ENCODE results near the gene BBS4. TPM values are rescaled to one million over a fixed set of nuclear protein-coding genes. Genes with fewer than 3 reads are reported as not detected.

BBS4 gene
- total RNA-seq, 1 experiment from 2014 or later = 18.9 TPM

GRCh38 chr15:72676838-72677237 lies 9.2 kb upstream of the BBS4 start:
- intact Hi-C loops (cut with micrococcal nuclease) = no loop called here
- Mint-ChIP-seq H3K4me3 (ENCODE audit: unreplicated experiment) (no peak overlapping the region), H3K27me3 (ENCODE audit: insufficient read depth, unreplicated experiment) (peaks cover 51% of the 10 kb centered on the region), H3K27ac (ENCODE audit: low read depth, unreplicated experiment) (no peak overlapping the region), H3K36me3 (ENCODE audit: insufficient read depth, unreplicated experiment) (no peaks in the 10 kb centered on the region), H3K4me1 (ENCODE audit: insufficient read depth, unreplicated experiment) (no peaks in the 10 kb centered on the region), H3K9me3 (ENCODE audit: unreplicated experiment) (no peaks in the 10 kb centered on the region)
- BruUV-seq (replicated peaks) = no TSS peak
- TF ChIP-seq CTCF (IDR thresholded peaks at IDR 0.05; ENCODE audit: unreplicated experiment) = no peak
- CTCF ChIA-PET = interaction anchor here (0.7 kb wide), 1 partner anchor 26 kb away, joined by 3 read pairs; no protein-coding TSS in a partner anchor
- POLR2A ChIA-PET = no interaction called here
- DNase-seq (ENCODE audit: unreplicated experiment) = no peak

GRCh38 chr15:72680931-72681330 lies 5.1 kb upstream of the BBS4 start:
- no TSS peak for BruUV-seq (replicated peaks)
- Mint-ChIP-seq H3K9me3 (ENCODE audit: unreplicated experiment) (no peaks in the 10 kb centered on the region), H3K27ac (ENCODE audit: low read depth, unreplicated experiment) (no peak overlapping the region), H3K4me1 (ENCODE audit: insufficient read depth, unreplicated experiment) (no peaks in the 10 kb centered on the region), H3K27me3 (ENCODE audit: insufficient read depth, unreplicated experiment) (peaks cover 39% of the 10 kb centered on the region), H3K4me3 (ENCODE audit: unreplicated experiment) (no peak overlapping the region), H3K36me3 (ENCODE audit: insufficient read depth, unreplicated experiment) (no peaks in the 10 kb centered on the region)
- ChIA-PET POLR2A (no interaction called here), CTCF (interaction anchor here (0.6 to 0.8 kb wide), 4 partner anchors 8 to 83 kb away, joined by 3 to 4 read pairs (median 4); no protein-coding TSS in a partner anchor)
- DNase-seq (ENCODE audit: unreplicated experiment) = no peak
- intact Hi-C loops (cut with micrococcal nuclease) = no loop called here
- no peak for TF ChIP-seq CTCF (IDR thresholded peaks at IDR 0.05; ENCODE audit: unreplicated experiment)

GRCh38 chr15:72682772-72683171 lies 3.2 kb upstream of the BBS4 start:
- Mint-ChIP-seq H3K4me3 (ENCODE audit: unreplicated experiment) (no peak overlapping the region), H3K36me3 (ENCODE audit: insufficient read depth, unreplicated experiment) (no peaks in the 10 kb centered on the region), H3K4me1 (ENCODE audit: insufficient read depth, unreplicated experiment) (no peaks in the 10 kb centered on the region), H3K27me3 (ENCODE audit: insufficient read depth, unreplicated experiment) (peaks cover 23% of the 10 kb centered on the region), H3K9me3 (ENCODE audit: unreplicated experiment) (no peaks in the 10 kb centered on the region), H3K27ac (ENCODE audit: low read depth, unreplicated experiment) (no peak overlapping the region)
- CTCF ChIA-PET = interaction anchor here (0.6 to 1.8 kb wide), 4 partner anchors 10 to 83 kb away, joined by 3 to 8 read pairs (median 5); no protein-coding TSS in a partner anchor
- no peak for TF ChIP-seq CTCF (IDR thresholded peaks at IDR 0.05; ENCODE audit: unreplicated experiment)
- intact Hi-C loops (cut with micrococcal nuclease) = no loop called here
- no TSS peak for BruUV-seq (replicated peaks)
- POLR2A ChIA-PET = no interaction called here
- no peak for DNase-seq (ENCODE audit: unreplicated experiment)

GRCh38 chr15:72685301-72685924 lies 594 bp upstream of the BBS4 start:
- peak; percentile 0 for DNase-seq (ENCODE audit: unreplicated experiment)
- Mint-ChIP-seq H3K9me3 (ENCODE audit: unreplicated experiment) (no peaks in the 10 kb centered on the region), H3K4me1 (ENCODE audit: insufficient read depth, unreplicated experiment) (no peaks in the 10 kb centered on the region), H3K36me3 (ENCODE audit: insufficient read depth, unreplicated experiment) (no peaks in the 10 kb centered on the region), H3K27me3 (ENCODE audit: insufficient read depth, unreplicated experiment) (no peaks in the 10 kb centered on the region), H3K27ac (ENCODE audit: low read depth, unreplicated experiment) (peak overlapping the region; percentile 98), H3K4me3 (ENCODE audit: unreplicated experiment) (peak overlapping the region; percentile 98)
- intact Hi-C loops (cut with micrococcal nuclease) = no loop called here
- TSS peak; percentile 97 for BruUV-seq (replicated peaks)
- no peak for TF ChIP-seq CTCF (IDR thresholded peaks at IDR 0.05; ENCODE audit: unreplicated experiment)
- CTCF ChIA-PET = interaction anchor here (0.7 to 0.8 kb wide), 2 partner anchors 14 to 48 kb away, joined by 3 read pairs; no protein-coding TSS in a partner anchor
- POLR2A ChIA-PET = interaction anchor here (0.6 to 2.3 kb wide), 12 partner anchors 11 to 453 kb away, joined by 3 to 9 read pairs (median 4); partner anchors contain the start of genes ADPGK and ARIH1

All from MCF 10A (cell line).